Suprapubic skin (tissue), 4 donors: ENCODE results near the gene TJP3. TPM values are rescaled to one million over a fixed set of nuclear protein-coding genes. Genes with fewer than 3 reads are reported as not detected.

Experiments used
- DNase-seq, 2 donors: peaks; one replicate each; pipeline ENCODE4 v3.0.0-alpha.2; 2019; ENCODE audit warnings: low spot score in 2 of 2
- H3K27ac ChIP-seq: fragments of 200-600 bp; sonication (generic); one replicate; pipeline ENCODE4 v1.5.1; 2019
- H3K27me3 ChIP-seq: fragments of 200-600 bp; sonication (generic); one replicate; pipeline ENCODE4 v1.5.1; 2019
- H3K36me3 ChIP-seq: fragments of 200-600 bp; sonication (generic); one replicate; pipeline ENCODE4 v1.5.1; 2019
- H3K4me1 ChIP-seq: fragments of 200-600 bp; sonication (generic); one replicate; pipeline ENCODE4 v1.5.1; 2019
- H3K4me3 ChIP-seq: fragments of 200-600 bp; sonication (generic); one replicate; pipeline ENCODE4 v1.5.1; 2019; ENCODE audit warnings: mild to moderate bottlenecking
- H3K9me3 ChIP-seq: fragments of 200-600 bp; sonication (generic); one replicate; pipeline ENCODE4 v1.5.1; 2019
- EP300 ChIP-seq: sonication (generic); formaldehyde crosslinking; IDR thresholded peaks from one replicate; pipeline ENCODE4 v1.6.1; 2017; ENCODE audit warnings: antibody characterized with exemption
- POLR2A ChIP-seq, 2 donors: fragments of 450-650 bp; IDR thresholded peaks; one replicate each; pipeline ENCODE4 v1.6.1; 2017; ENCODE audit warnings: antibody characterized with exemption in 2 of 2, mild to moderate bottlenecking in 2 of 2, moderate library complexity in 2 of 2
- POLR2AphosphoS5 ChIP-seq, 3 donors: sonication (generic); formaldehyde crosslinking; IDR thresholded peaks; one replicate each; pipeline ENCODE4 v1.6.1; 2017; ENCODE audit warnings: antibody characterized with exemption in 3 of 3
- WGBS: methylation state at CpG from one replicate; pipeline ENCODE4 v1.1.5; 2018; 5-methylcytosine and 5-hydroxymethylcytosine counted together
- total RNA-seq, 4 donors: library from RNA; depleted of rRNA; stranded (reverse); fragments of >200 nt; gene quantifications; one replicate each; pipeline ENCODE4 v1.1.0, GENCODE V29; 2016
- TF ChIP-seq, protein P1 (sequence below), 2 donors: fragments of 200-600 bp in 1 of 2; fragments of 450-650 bp in 1 of 2; sonication (generic) in 1 of 2; IDR thresholded peaks; one replicate each; pipeline ENCODE4 v1.5.1; 2016 to 2019; ENCODE audit warnings: antibody characterized with exemption in 2 of 2, mild to moderate bottlenecking in 1 of 2, moderate library complexity in 1 of 2

Gene TJP3
- total RNA-seq, 4 donors from 2014 or later, result 11.4 to 28.1 (median 20.1) TPM

DNA sequence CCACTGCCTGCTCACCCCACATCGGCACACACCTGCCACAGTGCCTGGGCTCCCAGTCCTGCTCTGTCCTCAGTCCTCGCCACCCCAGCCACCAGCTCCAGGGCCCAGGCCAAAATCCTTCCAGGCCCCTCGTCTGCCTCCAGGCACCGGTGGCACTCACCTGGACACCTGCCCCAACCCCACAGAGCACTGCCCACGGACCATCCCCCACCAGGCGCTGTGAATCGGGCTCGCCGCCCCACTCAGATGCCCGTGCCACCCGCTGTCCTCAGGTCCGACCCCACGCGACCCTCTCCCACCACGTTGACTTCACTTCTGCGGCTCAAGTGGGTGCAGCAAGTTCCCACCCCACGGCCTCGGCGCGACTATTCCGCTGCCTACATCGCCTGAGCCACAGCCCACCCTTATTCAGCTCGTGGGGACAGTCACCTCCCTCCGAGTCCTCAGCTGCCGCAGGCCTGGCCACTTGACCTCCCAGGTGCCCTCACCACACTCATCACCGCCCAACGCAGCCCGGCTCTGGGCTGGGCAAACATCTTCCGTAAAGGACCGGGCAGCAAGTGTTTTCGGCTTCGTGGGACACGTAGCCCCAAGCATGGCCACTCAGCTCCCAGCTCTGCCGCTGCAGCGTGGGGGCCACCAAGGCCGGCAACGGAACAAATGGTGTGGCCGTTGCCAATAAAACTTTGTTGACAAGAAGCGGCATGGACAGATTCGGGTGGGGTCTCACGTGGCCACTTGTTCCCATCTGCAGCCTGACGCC lies 13.6 kb upstream of the TJP3 start:
- no peaks in the 10 kb centered on the region for H3K27me3 ChIP-seq
- TF ChIP-seq, protein P1, sequence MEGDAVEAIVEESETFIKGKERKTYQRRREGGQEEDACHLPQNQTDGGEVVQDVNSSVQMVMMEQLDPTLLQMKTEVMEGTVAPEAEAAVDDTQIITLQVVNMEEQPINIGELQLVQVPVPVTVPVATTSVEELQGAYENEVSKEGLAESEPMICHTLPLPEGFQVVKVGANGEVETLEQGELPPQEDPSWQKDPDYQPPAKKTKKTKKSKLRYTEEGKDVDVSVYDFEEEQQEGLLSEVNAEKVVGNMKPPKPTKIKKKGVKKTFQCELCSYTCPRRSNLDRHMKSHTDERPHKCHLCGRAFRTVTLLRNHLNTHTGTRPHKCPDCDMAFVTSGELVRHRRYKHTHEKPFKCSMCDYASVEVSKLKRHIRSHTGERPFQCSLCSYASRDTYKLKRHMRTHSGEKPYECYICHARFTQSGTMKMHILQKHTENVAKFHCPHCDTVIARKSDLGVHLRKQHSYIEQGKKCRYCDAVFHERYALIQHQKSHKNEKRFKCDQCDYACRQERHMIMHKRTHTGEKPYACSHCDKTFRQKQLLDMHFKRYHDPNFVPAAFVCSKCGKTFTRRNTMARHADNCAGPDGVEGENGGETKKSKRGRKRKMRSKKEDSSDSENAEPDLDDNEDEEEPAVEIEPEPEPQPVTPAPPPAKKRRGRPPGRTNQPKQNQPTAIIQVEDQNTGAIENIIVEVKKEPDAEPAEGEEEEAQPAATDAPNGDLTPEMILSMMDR (IDR thresholded peaks at IDR 0.05), result no peak
- no peak for TF ChIP-seq POLR2A (IDR thresholded peaks at IDR 0.05)
- TF ChIP-seq EP300, result no peak
- no peak for TF ChIP-seq POLR2AphosphoS5 (IDR thresholded peaks at IDR 0.05)
- H3K4me3 ChIP-seq, result no peak overlapping the region
- peaks cover 20% of the 10 kb centered on the region for H3K4me1 ChIP-seq
- H3K36me3 ChIP-seq, result no peaks in the 10 kb centered on the region
- no peak overlapping the region for H3K27ac ChIP-seq
- DNase-seq, result no peak
- no peaks in the 10 kb centered on the region for H3K9me3 ChIP-seq
- WGBS, result 87% methylated on average over 22 of the region's 42 CpGs

DNA sequence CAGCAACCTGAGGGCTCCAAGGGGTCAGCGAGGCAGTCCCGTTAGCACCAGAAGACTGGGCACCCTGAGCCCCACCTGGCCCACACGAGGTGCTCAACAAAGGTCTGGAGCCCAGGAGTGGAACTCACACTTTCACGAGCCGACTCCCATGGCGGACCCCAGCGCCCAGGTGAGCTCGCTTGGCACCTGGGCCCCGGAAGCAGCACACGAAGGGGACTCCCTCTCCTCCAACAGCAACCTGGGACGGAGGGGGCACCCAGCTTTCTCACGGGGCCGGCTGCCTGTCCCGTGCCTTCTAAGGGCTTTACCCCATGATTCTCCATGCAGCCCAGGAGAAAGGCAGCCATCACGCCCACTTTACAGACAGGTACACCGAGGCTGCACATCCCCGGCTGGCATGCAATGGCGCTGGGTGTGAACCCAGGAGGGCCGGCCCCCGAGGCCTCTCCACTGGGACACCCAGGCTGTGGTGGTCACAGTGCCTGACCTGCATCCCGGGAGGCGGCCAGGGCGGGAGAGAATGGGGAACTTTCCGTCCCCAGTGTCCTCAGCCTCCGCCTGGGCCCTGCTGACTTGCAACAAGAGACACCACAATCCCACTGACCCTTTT lies 13.0 kb upstream of the TJP3 start:
- TF ChIP-seq POLR2AphosphoS5 (IDR thresholded peaks at IDR 0.05), result no peak
- no peak for TF ChIP-seq POLR2A (IDR thresholded peaks at IDR 0.05)
- TF ChIP-seq, protein P1 (IDR thresholded peaks at IDR 0.05), result no peak
- no peak for TF ChIP-seq EP300
- Histone ChIP-seq H3K4me1 (peaks cover 21% of the 10 kb centered on the region), H3K27me3 (no peaks in the 10 kb centered on the region), H3K9me3 (no peaks in the 10 kb centered on the region), H3K36me3 (no peaks in the 10 kb centered on the region), H3K27ac (no peak overlapping the region), H3K4me3 (no peak overlapping the region)
- no peak for DNase-seq
- WGBS, result 92% methylated on average over 22 of the region's 25 CpGs

DNA sequence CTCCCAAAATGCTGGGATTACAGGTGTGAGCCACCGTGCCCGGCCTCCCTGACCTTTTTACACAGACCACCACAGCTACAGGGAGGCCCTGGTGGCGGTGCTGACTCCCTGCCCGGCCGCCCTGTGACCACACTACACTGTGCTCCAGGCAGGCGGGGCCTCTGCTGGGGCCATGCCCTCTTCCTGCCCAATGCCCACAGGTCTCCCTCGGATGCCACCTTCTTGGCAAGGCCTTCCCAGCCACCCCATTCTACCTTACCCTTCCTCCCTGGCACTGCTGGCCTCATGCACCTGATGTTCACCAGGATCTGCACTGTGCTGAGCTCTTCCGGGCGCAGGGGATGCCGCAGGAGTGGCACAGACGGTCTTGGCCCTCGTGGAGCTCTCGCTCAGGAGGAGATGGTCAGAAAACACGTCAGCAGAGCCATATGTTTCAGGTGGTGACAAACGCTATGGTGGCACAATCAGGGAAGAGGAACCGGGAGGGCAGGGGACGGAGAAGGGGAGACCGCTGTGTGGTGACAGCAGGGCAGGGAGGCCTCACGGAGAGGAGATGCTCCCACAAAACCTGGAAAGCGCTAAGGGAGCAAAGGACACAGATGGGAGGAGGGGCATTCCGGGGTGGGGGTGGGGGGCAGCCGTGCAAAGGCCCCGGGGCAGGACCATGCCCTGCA lies 12.1 kb upstream of the TJP3 start:
- DNase-seq, result no peak
- no peaks in the 10 kb centered on the region for H3K36me3 ChIP-seq
- WGBS, result 84% methylated on average over 22 of the region's 23 CpGs
- H3K27me3 ChIP-seq, result no peaks in the 10 kb centered on the region
- H3K4me1 ChIP-seq, result peaks cover 25% of the 10 kb centered on the region
- no peaks in the 10 kb centered on the region for H3K9me3 ChIP-seq
- no peak overlapping the region for H3K27ac ChIP-seq
- TF ChIP-seq POLR2A (IDR thresholded peaks at IDR 0.05) (no peak), EP300 (no peak), POLR2AphosphoS5 (IDR thresholded peaks at IDR 0.05) (no peak)
- TF ChIP-seq, protein P1 (IDR thresholded peaks at IDR 0.05), result no peak
- H3K4me3 ChIP-seq, result no peak overlapping the region

DNA sequence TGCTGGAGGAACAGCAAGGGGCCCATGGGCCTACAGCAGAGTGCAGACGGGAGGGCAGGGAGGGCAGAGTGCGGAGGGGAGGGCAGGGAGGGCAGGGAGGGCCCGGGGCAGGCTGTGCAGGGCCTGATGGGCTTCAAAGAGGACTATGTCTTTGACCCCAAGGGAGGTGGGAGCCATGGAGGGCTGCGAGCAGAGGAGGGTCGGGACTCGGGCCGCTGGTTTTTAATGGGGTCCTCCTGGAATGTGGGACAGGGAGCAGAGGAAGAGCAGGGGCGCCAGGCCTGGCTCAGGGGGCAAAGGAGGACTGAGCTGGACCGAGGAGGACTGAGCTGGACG lies 11.6 kb upstream of the TJP3 start:
- DNase-seq, result no peak
- Histone ChIP-seq H3K4me3 (no peak overlapping the region), H3K27ac (no peak overlapping the region), H3K27me3 (no peaks in the 10 kb centered on the region), H3K36me3 (no peaks in the 10 kb centered on the region), H3K4me1 (peaks cover 25% of the 10 kb centered on the region), H3K9me3 (no peaks in the 10 kb centered on the region)
- TF ChIP-seq, protein P1 (IDR thresholded peaks at IDR 0.05), result no peak
- TF ChIP-seq POLR2A (IDR thresholded peaks at IDR 0.05) (no peak), EP300 (no peak), POLR2AphosphoS5 (IDR thresholded peaks at IDR 0.05) (no peak)
- 89% methylated on average over 8 of the region's 10 CpGs for WGBS

DNA sequence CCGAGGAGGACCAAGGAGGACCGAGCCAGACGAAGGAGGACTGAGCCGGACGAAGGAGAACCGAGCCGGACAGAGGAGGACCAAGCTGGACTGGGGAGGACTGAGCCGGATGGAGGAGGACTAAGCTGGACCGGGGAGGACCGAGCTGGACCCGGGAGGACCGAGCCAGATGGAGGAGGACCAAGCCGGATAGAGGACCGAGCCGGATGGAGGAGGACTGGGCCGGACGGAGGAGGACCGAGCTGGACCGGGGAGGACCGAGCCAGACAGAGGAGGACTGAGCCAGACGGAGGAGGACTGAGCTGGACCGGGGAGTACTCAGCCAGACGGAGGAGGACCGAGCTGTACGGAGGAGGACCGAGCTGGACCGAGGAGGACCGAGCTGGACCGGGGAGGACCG lies 11.1 kb upstream of the TJP3 start:
- Histone ChIP-seq H3K4me3 (no peak overlapping the region), H3K36me3 (no peaks in the 10 kb centered on the region), H3K4me1 (peaks cover 25% of the 10 kb centered on the region), H3K9me3 (no peaks in the 10 kb centered on the region), H3K27ac (no peak overlapping the region), H3K27me3 (no peaks in the 10 kb centered on the region)
- no peak for DNase-seq
- no peak for TF ChIP-seq POLR2AphosphoS5 (IDR thresholded peaks at IDR 0.05)
- no peak for TF ChIP-seq EP300
- TF ChIP-seq, protein P1 (IDR thresholded peaks at IDR 0.05), result no peak
- TF ChIP-seq POLR2A (IDR thresholded peaks at IDR 0.05), result no peak
- whole genome bisulfite sequencing, result 92% methylated on average over 30 of the region's 30 CpGs
